GM19455 (cell line): ENCODE data around the gene FTO.

ENCODE experiments used
- ATAC-seq: cut with Tn5 transposase; IDR thresholded peaks from one replicate; pipeline ENCODE4 v1.9.1; 2021; ENCODE audit not compliant: unreplicated experiment

FTO gene

DNA sequence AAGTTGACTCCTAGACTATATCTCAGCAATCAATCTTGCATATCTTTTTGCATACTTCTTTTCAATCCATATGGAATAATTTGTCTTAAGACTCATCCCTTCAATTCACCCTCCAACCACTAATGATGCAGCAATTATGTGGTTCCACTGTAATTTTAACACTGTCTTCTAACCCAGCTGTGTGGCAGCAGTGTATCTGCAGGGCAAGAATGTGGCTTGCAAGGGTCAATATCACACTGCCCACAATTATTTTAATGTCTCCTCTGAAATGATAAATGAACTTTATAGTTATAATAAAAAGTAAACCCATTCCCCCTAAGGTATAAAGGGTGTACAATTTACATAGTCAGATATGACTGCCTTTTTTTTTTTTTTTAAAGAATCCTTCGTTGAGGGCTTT, 48.6 kb downstream of the FTO start:
- ATAC-seq, result no peak

DNA sequence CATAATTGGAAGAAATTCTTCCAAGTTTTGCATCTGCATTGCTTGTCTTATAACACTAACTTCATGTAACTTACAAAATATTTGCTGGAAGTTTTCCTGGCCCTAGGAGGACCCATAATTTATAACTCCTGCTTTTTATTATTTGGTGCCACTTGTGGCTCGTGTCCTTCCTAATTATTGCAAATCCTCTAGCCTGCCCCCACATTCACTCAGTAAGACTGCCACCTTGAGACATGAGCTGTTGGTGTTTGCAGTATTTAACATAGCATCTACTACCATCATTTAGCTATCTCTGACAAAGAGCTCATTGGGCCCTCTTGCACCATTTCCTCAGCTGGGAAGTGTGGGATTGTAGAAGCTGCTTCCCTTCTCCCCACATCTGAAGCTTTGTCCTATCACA, 49.5 kb downstream of the FTO start:
- ATAC-seq, result no peak

DNA sequence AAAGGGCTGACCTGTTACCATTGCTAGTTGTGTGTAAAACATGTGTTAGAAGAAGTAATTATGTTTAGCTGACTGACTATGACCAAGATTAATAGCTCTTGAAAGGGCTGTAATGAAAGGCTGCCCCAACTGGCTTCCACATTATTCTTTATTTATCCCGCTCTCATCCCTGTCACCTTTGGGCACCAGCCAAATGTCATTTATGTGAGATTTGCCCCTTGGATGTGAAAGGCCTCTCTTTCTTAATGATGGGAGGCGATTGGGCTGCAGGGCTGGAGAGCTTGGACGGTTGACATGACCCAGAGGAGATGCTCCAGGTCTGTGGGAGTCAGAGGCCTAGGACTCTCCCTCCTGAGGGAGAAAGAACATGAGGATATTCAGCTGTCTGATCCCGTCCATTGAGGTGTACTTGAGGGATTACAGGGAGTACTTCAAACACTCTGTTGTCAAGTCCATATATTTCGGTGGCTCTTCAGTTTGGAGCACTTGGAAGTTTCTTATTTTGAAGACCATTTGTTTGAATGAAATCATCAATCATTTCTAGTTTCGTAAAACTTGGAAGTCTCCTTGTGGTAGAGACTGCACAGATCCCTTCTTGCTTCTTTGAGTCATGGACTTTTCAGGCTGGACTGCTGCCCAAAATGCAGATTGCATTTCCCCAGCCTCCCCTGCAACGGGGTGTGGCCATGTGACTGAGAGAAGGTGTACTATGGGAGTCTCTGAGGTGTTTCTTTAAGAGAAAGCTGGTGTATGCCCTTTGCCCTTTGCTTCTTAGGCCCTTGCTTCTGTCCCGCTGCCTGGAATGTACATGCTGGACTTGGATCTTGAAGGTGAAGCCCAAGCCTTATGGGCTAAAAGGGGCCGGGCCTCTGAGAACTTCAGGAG, 51.3 kb downstream of the FTO start:
- no peak for ATAC-seq

GRCh38 chr16:53756275-53756996, 52.5 kb downstream of the FTO start:
- no peak for ATAC-seq

GRCh38 chr16:53757971-53758609, 54.1 kb downstream of the FTO start:
- ATAC-seq, result no peak

- no peak for ATAC-seq
These were observed 58.2 kb downstream of the FTO start for GRCh38 chr16:53761962-53762703.

GRCh38 chr16:53766304-53767016, 62.5 kb downstream of the FTO start:
- no peak for ATAC-seq

- no peak for ATAC-seq
These were observed 64.2 kb downstream of the FTO start for GRCh38 chr16:53768167-53768566.

DNA sequence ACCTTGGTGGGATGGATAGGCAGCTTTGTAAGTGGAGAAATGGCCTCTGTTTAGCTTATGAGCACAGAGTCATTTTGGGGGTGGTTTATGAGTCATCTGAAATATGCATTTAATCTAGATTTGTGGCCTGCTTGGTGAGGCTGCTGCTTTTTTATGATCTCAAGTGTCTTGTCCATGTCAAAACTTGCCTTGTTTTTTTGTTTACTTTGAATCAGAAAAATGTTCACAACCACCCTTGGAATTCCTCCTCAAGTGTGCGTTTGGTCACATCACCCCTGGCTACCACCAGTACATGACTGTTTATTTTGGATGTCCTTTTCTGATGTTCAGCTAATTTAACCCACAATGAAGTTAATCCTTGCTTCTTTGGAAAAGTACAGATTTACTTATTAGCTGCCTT, 64.6 kb downstream of the FTO start:
- ATAC-seq, result no peak

DNA sequence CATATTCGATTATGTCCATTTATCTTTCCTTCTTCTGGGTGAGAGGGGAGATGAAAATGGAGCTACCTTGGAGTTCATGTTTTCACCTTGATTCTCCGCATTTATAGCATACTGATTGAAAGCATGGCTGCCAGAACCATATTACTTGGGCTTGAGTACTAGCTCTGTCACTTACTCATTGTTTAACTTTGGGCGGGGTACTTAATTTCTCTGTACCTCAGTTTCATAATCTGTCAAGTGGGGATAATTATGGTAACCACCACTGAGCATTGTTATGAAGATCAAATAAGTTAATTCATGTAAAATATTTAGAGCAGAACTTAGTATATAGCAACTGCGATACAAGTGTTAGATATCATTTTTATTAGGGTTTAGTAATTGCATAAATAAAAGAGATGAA, 65.2 kb downstream of the FTO start:
- ATAC-seq, result no peak

- ATAC-seq, result no peak
These were observed 65.8 kb downstream of the FTO start for GRCh38 chr16:53769787-53770186.

GRCh38 chr16:53770641-53771040, 66.7 kb downstream of the FTO start:
- no peak for ATAC-seq

DNA sequence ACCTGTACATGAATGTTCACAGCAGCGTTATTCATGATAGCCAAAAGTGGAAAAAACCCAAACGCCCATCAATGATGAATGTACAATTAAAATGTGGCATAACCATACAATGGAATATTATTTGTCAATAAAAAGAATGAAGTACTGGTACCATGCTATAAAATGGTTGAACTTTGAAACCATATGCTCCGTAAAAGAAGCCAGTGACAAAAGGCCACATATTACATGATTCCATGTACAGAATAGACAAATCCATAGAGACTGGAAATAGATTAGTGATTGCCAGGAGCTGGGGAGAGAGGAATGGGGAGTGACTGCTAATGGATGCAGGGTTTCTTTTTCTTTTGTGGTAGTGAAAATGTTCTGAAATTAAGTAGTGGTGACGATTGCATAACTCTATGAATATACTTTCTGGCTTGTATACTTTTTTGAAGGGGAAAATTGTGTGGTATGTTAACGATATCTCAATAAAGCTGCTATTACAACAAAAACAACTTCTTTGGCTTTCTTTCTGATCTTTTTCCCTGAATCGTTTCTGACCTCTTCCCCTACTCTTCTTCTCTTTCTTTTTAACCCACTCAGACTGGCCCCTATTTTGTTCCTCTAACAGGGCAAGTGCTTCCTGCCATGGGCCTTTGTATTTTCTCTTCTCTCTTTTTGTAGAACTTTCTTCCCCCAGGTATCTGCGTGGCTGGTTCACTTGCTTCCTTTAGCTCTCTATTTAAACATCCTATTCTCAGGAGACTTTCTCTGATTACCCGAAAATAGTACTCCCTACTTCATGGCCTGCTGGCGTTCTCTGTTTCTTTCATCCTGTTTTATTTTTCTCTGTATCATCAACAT, 67.9 kb downstream of the FTO start:
- ATAC-seq, result no peak

DNA sequence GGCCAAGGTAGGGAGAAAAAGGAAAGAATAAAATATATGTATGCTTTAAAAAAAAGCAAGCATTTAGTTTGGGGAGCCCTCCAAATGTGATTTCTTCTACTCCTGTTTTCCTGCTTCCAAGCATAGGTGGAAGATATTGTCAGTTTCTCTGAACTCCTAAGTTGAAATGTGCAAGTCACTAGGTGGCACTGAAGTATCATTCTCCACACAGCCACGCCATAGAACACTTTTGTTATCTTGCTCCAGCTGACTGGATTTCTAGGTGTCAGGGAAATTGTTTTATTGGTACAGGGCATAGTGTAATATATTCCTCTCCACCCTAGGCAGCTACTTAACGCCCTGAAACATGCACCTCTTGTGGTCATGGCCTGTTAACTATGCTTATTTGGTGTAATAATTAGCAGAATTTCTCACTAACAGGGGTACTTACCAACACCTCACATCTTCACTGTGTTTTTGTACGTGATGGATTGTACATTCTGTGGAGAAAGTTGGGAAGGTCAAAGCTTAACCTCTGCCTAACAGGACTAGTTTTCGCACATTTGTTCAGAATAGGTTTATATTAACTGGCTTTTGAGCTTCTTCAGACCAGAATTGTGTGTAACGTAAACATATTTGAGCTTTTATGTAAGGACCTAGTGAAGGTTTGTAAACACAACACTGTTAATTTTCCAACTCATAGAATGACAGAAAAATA, 69.3 kb downstream of the FTO start:
- no peak for ATAC-seq

- no peak for ATAC-seq
These were observed 69.9 kb downstream of the FTO start for GRCh38 chr16:53773881-53774280.

- ATAC-seq, result no peak
These were observed 71.3 kb downstream of the FTO start for GRCh38 chr16:53775106-53775820.

DNA sequence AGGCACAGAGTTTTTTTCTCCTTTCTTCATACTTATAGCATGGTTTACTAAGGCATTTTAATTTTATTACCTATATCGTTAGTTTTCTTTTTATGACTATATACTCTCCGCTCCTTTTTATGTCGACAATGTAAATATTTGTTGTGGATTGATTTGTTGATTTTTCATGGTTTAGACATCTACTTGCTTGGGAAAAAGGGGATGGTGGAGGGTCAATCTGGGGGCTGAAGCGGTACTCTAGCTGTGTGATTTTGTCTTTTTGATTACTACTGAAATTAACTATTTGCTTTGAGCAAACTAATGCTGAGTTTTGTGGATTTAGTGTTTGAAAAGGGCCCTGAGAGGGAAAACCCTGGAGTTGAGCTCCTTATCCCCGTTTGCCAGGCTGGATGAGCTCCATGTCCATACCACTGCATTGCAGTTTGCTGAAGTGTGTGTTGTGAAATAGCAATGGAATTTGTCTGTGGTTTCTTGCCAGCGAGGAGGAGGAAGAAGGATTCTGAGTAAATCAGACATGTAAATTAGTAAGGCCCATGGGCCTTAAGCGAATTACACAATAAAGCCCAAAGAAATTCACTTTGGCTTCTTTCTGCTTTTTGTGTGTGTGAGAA, 72.0 kb downstream of the FTO start:
- ATAC-seq, result no peak

GRCh38 chr16:53779186-53779585, 75.2 kb downstream of the FTO start:
- ATAC-seq, result no peak
